Measurements from ENCODE around the gene SCTR.
"Not testable (repeated sequence)": the region's sequence is repeated elsewhere in the genome, so short reads cannot be mapped to it uniquely, and the experiment has no call there.

SCTR gene

DNA sequence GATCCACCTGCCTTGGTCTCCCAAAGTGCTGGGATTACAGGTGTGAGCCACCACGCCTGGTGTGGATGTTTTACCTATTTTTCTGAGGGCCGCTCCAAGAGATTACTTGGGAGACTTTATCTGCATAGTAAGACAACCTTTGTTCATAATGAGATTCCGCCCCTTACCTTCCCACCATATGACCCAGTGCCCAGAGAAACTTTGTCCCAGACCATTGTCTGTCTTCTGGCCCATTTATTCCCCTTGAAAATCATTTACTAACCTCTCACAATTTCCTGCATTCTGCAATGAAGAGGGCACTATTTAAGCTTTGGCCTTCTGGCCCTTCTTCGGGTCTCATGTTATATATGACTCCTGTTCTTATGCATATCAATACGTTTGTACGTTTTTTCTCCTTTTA is 106.4 kb downstream of the SCTR start:
- no peak for DNase-seq

DNA sequence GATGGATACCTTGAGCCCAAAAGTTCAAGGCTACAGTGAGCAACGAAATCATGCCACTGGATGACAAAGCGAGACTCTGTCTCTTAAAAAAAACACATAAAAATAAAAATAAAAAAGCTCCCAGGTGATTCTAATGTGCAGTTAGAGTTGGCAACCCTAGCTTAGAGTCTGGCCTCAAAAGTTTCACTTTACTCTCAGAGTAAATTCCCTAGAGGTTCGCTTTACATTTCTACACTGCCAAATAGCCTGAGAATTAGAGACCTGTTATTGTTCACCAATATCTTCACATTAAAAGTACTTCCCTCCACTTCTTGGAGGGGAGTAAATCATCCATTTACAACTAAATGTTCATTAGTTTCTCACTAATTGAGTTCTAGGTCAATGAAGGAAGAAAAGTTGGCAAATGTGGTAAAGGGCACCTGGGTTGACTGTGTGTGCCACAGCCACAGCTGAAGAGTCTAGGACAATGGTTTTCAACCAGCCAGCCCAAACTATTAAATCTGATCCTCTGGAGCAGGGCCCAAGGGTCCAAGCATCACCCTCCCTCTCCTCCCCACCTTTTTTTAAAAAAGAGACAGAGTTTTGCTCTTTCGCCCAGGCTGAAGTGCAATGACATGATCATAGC is 107.9 kb downstream of the SCTR start:
- no peak for DNase-seq

DNA sequence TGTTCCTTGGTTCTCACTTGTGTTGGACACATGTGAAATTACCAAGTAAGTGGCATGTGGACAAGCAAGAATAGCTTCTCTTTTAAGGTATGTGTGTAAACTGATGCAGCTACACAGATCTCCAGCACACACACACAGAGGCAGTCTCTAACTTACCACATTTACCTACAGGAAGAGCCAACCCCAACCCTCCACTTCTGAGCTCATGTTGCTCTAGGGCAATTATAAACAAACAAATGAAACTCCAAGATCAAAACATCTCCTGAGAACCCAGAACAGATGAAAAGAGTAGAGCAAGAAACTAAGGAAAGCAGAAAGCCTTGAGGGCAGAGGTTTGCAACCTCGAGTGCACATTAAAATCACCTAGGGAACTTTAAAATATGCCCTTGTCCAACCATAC is 108.7 kb downstream of the SCTR start:
- DNase-seq = no peak

DNA sequence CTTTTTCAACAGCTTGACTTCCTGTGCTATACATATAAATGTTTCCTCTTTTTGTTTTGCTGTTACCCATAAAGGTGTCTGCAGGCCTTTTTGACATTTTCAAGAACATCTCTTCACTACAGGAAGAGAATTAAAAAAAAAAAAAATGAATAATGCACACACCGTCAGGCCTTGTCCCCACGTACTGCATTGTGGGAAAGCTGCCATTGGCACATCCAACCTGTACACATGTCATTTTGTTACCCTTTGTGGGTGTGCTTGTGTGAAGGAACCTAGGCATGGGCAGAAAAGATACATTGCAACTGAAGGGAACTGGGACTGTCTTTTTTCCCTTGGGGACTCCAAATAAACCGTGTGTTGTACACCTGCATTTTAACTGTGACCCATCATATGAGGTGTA is 109.4 kb downstream of the SCTR start:
- DNase-seq = no peak

DNA sequence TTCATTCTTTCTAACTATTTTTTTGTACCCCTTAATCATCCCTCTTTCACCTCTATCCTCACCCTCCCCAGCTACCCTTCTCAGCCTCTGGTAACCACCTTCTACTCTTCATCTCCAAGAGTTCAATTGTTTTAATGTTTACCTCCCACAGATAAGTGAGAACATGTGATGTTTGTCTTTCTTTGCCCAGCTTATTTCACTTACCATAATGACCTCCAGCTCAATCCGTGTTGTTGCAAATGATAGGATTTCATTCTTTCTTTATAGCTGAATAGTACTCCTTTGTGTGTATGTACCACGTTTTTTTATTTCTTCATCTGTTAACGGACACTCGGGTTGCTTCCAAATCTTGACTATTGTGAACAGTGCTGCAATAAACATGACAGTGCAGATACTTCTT is 114.8 kb downstream of the SCTR start:
- no peak for DNase-seq

DNA sequence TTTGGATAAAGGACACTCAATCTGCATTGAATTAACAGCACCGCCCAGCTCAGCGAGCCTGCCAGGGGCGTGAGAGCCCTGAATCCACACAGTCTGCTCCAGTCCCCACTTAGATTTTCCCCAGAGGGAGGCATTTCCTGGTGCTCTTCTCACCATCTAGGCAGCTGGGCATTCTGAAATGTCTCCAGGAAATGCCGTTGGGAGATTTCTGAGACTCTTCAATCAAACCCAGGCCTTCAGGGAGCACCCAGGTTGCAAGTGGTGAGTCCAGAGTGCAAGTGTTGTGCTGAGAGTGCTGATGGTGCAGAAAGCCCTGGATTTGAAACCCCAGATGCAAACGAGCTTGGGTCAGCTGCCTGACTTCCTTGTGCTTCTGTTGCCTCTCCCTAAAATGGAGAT is 116.1 kb downstream of the SCTR start:
- no peak for DNase-seq

DNA sequence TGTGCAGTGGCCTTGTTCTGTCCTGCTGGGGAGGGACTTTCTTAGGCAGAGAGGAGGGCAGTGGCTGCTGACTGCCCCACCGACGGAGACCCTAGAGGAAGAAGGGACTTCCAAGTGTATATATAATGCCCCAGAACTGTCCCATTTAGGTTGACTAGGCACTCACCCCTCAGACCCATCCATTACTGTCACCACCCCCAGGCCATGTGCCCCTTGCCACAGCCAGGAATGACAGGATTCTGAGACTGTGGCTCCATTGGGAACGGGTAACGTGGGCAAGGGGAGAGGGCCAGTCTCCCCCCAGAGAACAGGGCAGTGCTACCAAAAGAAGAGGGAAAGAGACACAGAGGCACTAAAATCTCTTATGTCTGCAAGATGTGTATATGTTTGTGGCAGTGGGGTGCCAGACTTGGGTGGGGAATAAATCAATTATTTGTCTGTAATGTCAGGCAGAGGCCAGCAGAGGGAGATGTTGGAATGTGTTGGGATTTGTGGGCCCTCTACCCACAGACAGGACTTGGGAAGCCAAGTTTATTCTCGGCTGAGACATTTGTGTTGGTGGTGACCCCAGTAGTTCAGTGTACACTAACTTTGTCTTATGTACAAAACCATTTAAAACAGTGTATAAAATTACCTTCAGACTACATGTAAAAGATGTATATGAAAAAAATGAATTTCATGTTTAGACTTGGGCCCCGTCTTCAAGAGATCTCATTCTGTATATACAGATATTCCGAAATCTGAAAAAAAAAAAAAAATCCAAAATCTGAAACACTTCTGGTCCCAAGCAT is 116.7 kb downstream of the SCTR start:
- DNase-seq = peak in 21 of 58 donors; percentile 7 to 47 (median 16)

DNA sequence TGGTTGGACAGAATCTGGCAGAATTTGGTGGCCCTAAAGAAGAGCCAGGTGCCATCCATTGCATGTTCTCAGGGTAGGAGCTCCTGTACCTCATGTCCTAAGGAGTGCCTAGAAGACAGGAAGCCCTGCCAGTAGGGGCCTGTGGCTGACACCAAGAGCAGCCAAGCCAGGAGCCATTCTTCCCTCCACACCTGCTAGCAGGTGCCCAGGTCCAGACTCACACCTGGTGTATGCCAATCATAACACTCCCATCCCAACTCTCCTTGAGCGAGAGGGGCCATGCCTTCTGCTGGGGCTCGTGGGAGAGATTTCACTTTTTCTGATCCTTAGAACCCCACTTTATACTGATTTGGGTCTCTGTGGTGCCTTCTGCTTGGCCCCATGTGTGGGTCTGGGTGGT is 119.1 kb downstream of the SCTR start:
- no peak for DNase-seq

DNA sequence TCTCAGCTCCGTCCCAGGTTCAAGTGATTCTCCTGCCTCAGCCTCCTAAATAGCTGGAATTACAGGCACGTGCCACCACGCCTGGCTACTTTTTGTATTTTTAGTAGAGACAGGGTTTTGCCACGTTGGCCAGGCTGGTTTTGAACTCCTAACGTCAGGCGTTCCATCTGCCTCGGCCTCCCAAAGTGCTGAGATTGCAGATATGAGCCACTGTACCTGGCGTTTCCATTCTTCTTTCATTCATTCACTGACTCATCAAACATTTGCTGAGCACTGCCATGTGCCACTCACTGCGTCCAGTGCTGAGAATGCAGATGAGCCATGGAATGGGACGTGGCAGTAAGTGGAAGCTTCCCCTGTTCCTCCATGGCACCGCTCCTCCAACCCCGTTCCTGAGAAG is 120.7 kb downstream of the SCTR start:
- not testable (repeated sequence) for DNase-seq

DNA sequence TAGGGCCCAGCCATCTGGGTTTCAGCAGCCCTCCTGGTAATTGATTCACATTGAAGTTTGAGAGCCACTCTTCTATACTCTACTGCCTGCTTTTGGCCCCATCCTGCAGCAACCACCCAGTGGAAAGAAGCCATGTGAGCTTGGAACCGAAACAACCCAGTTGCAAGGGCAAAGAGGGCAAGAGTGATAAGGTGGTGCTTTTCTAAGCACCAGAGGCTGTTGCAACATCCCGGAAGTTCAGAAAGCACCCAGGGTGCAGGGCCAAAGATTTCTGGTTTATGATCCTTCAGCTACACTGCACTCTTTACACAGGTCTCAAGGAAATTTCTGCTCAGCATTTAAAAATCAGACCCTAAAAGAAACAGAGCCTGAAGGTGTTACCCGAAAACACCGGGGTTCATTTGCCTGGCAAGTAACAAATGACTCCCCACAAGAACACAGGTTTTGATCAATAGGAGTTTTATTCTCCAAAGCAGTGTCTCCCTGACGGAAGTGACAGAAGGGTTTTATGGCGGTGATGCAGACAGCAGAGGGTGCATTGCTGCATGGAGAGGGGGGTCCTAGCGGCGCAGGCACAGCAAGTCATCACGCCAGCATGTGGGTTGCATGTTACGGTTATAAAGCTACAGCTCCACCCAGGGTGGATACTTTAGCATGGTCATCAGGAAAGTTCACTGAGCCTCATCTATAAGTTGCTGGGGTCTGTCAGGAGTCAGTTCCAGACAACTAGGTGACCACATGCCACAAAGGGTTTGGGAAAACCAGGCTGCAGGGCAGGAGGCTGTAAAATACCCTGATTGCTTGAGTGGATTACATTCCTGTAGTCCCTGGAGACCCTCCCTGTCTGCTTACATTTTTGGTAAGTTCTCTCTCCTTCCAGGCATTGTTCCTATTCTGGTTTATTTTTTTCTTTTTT is 121.4 kb downstream of the SCTR start:
- no peak for DNase-seq

DNA sequence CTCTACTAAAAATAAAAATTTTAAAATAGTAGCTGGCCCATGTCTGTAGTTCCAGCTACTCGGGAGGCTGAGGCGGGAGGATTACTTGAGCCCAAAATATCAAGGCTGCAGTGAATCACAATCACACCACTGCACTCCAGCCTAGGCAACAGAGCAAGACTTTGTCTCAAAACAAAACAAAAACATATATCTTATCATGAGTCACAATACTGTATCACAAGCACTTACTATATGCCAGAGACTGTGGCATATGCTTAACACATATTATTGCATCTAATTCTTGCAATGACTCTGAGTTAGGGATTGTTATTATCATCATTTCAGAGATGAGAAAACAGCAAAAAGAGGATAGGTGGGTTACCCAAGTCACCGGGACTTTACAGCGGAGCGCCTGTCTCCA is 122.2 kb downstream of the SCTR start:
- no peak for DNase-seq

DNA sequence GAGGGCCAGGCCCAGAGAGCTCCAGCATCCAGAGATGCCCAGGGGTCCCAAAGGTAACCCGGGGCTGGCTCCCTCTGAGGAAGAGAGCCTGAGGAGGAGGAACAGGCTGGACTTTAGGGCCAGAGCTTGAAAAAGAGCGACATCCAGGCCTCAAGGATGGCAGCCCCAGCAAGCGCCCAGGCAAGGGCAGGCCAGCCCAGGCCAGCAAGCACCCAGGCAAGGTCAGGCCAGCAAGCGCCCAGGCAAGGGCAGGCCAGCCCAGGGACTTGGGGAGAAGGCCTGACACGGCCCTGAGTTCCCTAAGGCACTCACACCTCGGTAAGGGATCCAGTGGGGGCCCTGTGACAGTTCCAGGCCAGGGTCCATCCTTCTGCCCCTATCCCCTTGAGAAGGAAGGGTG is 127.1 kb downstream of the SCTR start:
- no peak for DNase-seq

DNA sequence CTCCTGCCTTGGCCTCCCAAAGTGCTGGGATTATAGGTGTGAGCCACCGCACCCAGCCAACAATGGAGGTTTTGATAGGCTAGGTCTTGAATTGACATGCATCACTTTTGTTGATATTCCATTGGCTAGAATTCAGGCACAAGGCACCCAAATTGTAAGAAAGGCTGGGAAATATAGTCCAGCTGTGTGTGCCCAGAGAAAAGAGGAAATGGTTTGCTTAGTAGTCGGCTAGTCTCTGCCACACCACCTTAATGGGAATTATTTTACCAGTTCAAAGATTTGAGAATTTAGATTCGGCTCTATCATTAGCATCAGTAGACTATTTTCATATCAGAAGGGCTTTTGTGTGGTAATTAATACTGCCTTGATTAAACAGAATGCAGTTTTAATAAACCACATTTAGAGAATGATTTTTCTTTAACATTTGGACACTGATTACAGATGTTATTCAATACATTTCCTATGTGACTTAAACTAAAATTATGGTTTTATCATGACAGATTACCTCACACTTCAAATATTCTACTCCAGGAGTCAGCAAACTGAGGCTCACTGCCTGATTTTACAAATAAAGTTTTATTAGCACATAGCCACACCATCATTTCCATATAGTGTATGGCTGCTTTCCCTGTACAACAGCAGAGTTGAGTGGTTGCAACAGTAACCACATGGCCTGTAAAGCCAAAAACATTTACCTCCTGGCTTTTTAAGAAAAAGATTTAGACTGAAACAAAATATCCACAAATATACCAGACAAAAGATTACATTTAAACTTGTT is 130.1 kb downstream of the SCTR start:
- no peak for DNase-seq

Data from anterior cingulate cortex (tissue), 58 donors.